NT2/D1 (cell line): ENCODE results near the gene OSBPL9.

Experiments used
- YY1 ChIP-seq: IDR thresholded peaks from 2 replicates; pipeline ENCODE4 v1.6.1; 2011; ENCODE audit not compliant: insufficient read length, insufficient read depth
- ZNF274 ChIP-seq: IDR thresholded peaks from 2 replicates; pipeline ENCODE4 v1.6.1; 2011; ENCODE audit warnings: mild to moderate bottlenecking, low read depth, low read length

GRCh38 chr1:51616490-51616889 lies 402 bp upstream of the OSBPL9 start:
- TF ChIP-seq ZNF274: no peak
- TF ChIP-seq YY1: no peak
